HL-60 (cell line): ENCODE measurements around the gene AKAP6.

Experiments
- GABPA ChIP-seq: IDR thresholded peaks from 2 replicates; pipeline ENCODE4 v1.6.1; 2012; ENCODE audit warnings: low read depth
- POLR2AphosphoS5 ChIP-seq: IDR thresholded peaks from 2 replicates; pipeline ENCODE4 v1.6.1; 2012; ENCODE audit warnings: low read depth
- SPI1 ChIP-seq: IDR thresholded peaks from 2 replicates; pipeline ENCODE4 v1.6.1; 2012; ENCODE audit warnings: low read depth, mild to moderate bottlenecking, borderline replicate concordance
- TF ChIP-seq, protein P1 (sequence below): IDR thresholded peaks from one replicate; pipeline ENCODE4 v1.5.1; 2011; ENCODE audit warnings: low read length, control low read depth, inconsistent platforms; ENCODE audit not compliant: insufficient read depth
- TF ChIP-seq, protein P2 (sequence below): IDR thresholded peaks from 2 replicates; pipeline ENCODE4 v1.6.1; 2012; ENCODE audit warnings: low read depth; ENCODE audit not compliant: insufficient replicate concordance

DNA sequence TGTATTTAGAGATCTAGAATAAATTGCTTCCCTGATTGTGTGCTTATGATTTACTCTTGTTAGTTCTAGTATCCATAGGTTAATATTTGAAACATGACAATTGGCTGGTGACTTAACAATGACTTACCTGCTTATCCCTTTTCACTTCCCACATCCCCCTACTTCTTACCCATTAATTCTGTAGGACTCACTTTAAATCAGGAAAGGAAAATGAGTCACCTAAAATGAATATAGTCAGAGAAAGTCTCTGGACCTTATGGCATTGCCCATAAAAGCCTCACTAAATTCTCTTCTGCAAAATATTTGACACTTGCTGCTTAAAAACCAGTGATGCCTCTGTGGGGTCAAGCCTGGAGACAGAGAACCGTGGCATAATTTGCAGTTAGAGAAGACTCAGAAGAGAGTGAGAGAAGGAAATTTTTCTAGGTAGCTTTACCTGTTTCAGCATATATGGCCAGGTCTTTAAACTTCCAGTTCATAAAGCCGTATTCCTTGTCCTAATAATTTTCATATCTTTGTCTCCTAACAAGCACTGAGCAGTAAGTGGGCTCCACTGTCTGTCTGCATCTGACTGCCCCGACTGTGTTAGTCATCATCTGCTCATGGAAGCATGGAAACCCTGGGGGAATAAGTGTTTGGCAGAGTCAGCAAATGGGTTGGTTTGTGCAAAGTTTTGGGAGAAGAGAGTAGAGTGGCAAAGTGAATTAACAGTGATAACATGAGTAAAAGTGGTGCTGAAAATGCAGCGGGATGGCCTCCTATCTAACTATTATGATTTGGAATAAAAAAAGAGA is 294.4 kb downstream of the AKAP6 start:
- TF ChIP-seq, protein P1, sequence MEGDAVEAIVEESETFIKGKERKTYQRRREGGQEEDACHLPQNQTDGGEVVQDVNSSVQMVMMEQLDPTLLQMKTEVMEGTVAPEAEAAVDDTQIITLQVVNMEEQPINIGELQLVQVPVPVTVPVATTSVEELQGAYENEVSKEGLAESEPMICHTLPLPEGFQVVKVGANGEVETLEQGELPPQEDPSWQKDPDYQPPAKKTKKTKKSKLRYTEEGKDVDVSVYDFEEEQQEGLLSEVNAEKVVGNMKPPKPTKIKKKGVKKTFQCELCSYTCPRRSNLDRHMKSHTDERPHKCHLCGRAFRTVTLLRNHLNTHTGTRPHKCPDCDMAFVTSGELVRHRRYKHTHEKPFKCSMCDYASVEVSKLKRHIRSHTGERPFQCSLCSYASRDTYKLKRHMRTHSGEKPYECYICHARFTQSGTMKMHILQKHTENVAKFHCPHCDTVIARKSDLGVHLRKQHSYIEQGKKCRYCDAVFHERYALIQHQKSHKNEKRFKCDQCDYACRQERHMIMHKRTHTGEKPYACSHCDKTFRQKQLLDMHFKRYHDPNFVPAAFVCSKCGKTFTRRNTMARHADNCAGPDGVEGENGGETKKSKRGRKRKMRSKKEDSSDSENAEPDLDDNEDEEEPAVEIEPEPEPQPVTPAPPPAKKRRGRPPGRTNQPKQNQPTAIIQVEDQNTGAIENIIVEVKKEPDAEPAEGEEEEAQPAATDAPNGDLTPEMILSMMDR, result no peak
- no peak for TF ChIP-seq GABPA
- TF ChIP-seq, protein P2, sequence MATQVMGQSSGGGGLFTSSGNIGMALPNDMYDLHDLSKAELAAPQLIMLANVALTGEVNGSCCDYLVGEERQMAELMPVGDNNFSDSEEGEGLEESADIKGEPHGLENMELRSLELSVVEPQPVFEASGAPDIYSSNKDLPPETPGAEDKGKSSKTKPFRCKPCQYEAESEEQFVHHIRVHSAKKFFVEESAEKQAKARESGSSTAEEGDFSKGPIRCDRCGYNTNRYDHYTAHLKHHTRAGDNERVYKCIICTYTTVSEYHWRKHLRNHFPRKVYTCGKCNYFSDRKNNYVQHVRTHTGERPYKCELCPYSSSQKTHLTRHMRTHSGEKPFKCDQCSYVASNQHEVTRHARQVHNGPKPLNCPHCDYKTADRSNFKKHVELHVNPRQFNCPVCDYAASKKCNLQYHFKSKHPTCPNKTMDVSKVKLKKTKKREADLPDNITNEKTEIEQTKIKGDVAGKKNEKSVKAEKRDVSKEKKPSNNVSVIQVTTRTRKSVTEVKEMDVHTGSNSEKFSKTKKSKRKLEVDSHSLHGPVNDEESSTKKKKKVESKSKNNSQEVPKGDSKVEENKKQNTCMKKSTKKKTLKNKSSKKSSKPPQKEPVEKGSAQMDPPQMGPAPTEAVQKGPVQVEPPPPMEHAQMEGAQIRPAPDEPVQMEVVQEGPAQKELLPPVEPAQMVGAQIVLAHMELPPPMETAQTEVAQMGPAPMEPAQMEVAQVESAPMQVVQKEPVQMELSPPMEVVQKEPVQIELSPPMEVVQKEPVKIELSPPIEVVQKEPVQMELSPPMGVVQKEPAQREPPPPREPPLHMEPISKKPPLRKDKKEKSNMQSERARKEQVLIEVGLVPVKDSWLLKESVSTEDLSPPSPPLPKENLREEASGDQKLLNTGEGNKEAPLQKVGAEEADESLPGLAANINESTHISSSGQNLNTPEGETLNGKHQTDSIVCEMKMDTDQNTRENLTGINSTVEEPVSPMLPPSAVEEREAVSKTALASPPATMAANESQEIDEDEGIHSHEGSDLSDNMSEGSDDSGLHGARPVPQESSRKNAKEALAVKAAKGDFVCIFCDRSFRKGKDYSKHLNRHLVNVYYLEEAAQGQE, result no peak
- TF ChIP-seq SPI1, result no peak
- no peak for TF ChIP-seq POLR2AphosphoS5
